T-helper 2 cell treated with Interferon-gamma antibody and Interleukin-4, amounts not matched to agents 100 ng/mL and 5 ng/mL, for 36 hours (primary cell): ENCODE measurements around the gene CCDC51. TPM values are rescaled to one million over a fixed set of nuclear protein-coding genes. Genes with fewer than 3 reads are reported as not detected.

ENCODE experiments used
- intact Hi-C: fragments of 100-400 bp; cut with micrococcal nuclease; formaldehyde crosslinking; loops from one replicate; pipeline ENCODE4 v1.15.1; 2023
- total RNA-seq: library from RNA; stranded (reverse); gene quantifications from 2 replicates; pipeline ENCODE4 v1.2.3, GENCODE V29; 2022

Gene CCDC51
- total RNA-seq, 1 donor from 2014 or later: 14.2 TPM

DNA sequence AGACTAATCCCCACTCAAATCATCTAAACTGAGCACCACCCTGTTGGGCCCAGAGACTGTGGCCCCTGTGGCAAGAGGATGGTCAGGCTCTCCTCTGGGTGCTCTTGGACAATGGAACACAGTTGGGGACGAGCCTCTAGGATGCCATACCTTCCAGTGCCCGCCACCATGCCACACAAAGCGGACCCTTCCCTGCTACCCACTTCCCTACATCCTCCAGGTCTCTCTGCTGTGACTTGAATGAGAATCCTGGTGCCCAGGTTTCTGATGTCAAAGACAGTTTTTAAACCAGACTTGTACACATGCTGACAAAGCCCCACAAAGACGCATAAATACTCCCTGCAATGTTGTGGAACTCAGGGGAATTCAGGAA is 4.7 kb downstream of the CCDC51 start:
- intact Hi-C loops: no loop called here

DNA sequence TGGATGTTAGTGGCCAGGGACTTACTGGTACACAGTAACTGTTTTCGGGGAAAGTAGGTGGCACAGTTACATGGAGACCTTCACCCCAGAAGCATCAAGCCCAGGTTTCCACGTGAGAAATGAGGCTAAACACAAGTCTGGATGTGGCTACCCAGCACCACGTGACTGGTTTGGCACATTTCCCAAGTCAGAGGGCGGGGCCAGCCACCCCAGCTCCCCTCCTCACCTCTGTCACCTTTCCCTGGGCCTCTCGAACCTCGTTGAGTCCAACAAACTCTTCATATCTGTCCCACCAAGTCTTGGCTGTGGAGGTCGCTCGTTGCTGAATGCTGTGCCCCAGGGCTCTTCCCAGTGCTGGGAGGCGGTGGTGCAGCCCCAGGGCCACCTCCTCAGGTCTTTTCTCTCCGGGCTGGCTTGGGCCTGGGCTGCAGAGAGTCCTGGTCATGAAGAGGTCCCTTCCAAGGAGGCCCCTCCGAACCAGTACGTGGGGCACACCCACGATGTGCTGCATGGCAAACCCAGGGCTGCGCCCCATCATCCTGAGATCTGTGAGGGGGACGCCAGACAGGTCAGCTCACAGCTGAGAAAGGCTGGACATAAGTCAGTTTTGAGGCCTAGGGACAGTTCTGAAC is 5.2 kb downstream of the CCDC51 start:
- intact Hi-C loops: no loop called here

DNA sequence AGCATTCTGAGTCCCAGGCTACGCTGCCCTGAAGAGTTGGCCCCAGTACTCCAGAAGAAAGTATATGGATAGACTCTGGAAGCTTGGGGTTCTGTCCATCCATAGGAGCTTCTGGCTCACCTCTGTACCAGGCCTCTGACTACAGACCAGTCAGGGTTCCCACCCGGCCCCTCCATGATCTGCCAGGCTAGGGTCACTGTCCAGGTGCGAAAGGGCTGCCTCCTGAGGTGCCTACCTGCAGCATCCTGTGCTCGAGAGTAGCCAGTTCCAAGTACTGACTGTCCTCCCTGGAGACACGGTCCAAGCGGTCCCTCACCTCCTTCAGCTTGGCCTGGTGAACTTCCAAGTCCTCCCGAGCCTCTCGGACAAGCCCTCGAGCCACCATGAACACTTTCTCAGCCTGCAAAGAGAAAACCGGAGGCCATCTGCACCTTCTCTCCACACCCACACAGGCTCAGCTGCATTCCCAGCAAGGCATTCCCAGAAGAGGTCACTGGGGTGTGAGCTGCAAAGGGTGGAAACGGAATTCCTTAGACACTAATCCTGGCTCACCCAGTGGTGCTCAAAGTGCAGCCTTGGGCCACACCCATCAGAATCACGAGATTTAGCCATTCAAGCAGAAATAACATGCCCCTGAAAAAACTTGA is 6.3 kb downstream of the CCDC51 start:
- intact Hi-C loops: no loop called here

DNA sequence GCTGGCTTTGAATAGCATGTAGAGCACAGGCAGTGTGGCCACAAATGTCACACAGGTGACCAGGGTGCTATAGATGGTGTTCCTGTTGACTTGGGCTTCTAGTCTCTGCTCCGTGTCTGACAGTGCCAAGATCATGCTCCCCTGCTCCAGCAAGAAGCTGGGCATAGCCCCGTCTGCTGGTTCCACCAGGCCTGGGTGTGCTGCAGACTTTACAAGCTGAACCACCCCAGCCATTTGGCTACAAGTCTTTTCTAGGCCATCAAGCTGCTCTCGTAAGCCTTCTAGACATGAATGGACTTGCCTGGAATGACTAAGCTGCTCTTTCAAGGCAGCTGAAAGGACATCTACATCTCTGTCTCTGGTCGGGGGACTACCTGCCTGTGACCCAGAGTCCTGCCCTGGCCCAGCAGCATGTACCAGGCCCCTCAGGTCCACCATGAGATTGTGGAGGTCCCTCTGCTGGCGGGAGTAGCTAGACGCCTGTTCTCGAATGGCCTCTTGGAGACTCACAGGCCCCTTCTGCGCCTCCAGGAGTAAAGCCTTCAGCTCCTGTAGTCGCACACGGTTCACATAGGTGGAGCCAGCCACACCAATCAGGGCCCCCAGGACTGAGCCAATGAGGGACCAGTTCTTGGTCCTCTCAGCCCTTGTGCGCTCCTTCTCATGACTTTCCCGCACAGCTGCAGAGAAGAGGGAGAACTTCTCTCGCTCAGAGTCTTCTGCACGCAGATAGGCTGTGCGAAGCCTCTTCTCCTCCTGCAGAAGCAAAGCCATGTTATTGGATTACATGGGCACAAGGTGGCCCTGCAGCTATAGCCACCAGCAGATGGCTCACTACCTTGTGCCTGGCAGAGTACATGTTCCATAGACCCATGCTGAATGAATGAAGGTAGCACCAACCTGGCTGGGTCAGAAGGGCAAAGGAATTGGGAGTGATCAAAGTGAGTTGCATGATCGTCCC is 7.2 kb downstream of the CCDC51 start:
- intact Hi-C loops: no loop called here

DNA sequence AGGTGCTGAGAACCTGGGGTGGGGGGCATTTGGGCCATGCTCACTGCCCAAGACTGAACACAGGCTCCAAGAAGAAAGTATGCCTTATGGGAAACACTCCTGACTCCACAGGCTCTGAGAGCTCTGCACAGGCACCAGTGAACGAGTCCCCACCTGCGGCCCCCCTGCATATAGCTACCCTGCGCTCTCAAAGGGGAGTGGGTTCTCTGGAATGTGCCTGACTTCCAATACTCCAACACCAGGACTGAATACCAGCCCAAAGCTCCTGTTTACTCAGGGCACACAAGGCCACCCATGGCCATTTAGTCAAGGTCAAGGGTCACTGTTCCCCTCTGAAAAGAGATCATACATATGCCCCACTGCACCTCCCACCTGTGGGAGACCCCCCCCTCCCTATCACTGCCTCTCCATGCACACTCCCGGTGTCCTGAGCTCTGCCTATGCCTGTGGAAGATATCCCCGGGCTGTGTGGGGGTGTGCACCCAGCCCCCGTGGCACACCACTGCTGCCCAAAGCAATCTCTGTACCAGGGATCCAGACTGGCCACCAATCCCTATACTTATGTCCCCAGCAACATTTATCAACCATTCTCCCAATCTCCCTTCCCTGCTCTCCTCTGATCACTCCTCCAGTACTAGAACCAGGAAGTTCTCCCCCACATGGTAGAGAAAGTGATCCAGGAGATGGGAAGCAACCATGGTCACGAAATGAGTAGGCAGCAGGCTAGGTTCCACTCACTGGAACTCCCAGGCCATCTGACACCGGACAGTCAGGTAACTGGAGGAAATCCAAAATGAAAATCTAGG is 8.5 kb downstream of the CCDC51 start:
- intact Hi-C loops: no loop called here

DNA sequence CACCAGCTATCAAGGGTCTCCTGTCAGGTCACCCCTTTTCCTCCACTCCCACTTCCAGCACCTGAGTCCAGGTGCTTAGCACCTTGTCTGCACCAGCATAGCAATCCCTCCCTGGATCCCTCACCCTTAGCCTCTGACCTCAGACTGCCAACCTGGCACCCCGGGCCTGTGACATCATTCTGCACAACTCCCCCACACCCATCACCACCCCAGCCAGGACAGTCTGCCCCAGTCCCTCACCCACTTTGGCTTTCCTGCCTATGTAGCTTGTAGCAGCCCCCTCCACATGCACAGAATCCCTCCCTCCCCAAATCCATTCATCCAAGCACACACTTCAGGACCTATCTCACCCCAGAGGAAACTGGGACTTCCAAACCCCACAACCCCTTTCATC is 9.2 kb downstream of the CCDC51 start:
- intact Hi-C loops: no loop called here

DNA sequence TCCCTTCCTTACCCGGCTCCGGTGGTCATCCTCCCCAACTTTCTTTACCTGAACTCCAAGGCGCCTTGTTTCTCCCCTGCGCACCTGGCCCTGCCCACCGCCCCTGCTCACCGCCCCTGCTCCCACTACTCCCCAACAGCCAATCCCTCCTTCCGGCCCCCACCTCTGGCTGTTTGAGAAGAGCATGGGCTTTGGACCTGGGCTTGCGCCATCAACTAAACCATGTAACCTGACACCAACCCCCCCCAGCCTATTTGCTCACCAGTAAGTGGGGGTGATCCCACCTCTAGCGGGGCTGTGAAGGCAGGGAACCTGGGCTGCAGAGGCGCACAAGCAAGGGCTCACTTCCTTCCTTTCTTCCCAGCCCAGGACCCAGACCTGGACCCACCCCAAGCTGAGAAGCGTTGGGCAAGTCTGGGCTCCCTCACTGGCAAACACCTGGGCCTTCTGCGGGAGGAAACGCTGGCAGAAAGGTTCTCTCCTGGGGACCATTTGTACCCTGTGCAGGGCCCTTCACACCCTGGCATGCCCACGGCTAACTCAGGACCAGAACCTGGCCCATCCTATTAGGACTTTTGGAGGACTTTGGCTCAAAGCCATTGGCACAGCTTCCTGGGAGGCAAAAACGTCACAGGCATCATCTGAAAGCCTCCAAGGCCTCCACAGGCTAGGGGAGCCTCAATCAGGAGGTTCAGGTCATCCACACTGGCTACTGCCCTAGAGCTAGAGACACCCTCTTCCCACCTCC is 9.8 kb downstream of the CCDC51 start, which contains the start of gene PLXNB1:
Gene PLXNB1, minus strand, starts transcription at position 127 of the 748 bp plus-strand sequence. CDS start 5,475 bp downstream, outside the sequence.
- intact Hi-C loops: no loop called here

DNA sequence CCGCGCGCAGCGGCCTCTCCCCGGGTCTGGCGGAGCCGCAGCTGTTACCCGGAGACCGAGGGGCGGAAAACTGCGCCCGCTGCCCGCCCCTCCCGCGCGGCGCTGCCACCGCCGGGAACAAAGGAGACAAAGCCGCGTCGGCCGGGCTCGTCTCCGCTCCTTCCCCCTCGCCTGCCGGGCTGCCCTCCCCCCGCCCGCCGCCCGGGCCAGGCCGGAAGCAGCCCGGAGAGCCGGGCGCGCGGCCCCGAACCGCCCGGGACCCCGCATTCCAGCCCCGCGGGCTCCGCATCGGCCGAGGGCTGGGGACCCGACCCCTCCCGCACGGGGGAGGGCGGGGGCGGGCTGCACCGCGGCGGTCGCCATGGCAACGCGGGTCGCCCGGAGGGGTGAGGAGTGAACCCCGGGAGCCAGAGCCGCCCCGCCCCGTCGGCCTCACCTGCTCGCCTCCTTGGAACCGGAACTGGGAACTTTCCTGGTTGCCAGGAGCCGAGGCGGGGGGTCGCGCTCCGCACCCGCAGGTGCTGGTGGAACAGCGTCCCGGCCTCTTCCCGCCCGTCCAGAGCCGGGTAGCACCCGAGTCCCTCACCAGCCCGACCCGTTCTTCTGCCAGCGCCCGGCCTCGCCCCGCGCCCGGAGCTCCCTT is 10.5 kb downstream of the CCDC51 start:
- intact Hi-C loops: no loop called here

DNA sequence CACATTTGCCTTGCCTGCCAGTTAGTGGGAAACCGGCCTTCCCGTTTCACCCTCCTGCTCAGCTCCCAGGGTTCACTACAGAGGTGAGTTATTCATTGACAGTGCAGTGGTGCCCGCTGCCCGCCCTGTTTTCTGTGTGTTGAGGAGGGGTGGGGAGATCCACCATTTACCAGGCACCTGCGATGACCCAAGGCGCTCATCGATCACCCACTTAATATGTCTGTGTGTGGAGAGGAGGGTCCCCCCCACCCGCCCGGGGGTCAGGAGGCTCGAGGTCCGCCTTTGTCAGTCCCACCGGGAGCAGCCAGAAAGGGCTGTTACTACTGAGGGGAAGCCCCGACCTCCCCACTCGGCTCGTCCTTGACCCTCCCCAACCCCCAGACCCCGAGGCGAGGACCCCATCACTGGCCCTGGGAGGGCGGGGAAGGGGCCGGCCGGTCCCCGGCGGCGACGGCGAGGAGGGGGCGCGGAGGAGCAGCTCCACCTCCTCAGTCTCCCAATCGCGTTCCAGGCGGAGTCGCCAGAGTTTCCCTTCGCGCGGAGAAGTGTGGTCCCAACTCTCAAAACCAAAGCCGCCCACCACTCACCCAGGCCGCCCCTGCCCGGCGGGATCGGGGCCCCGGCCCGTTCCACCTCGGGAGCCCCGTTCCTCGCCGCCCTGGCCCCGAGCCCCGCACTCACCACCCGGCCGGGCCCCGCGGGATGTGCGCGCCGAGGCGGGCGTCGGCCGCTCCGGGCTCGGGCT is 11.2 kb downstream of the CCDC51 start:
- intact Hi-C loops: no loop called here

DNA sequence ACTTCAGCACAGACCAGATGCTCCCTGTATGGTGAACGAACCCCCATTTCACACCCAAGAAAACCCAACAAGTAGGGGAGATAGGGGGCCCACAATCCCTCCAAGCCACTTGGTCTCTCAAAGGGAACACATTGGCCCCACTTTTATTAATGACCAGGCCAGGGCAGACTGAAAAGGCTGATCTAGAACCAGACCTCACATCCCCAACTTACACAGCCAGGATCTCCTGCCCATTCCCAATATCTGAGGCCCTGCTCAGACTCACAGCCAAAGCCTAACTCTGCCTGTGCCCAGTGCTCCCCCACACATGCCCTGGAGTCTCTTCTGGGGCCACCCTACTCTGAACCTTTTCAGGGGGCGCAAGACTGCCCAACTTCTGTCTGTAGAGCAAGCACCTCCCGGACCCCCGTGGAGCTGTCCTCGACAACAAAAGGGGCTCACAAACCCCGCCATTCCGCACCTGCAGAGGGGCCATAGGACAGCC is 11.8 kb downstream of the CCDC51 start:
- intact Hi-C loops: no loop called here

DNA sequence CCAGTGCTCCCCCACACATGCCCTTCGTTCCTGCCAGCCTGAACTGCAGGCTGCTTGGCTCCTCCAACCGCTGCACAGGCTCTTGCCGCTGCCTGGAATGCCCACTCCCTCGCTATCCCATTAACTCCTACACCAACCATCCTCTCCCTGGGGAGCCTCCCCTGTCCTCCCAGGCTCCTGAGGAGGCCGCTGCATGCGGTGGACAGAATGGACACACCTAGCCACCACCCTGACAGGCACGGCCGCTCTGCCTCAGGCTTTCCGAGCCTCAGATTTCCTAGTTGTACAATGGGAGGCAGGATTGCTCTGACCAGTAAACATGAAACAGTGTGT is 12.3 kb downstream of the CCDC51 start:
- intact Hi-C loops: no loop called here

DNA sequence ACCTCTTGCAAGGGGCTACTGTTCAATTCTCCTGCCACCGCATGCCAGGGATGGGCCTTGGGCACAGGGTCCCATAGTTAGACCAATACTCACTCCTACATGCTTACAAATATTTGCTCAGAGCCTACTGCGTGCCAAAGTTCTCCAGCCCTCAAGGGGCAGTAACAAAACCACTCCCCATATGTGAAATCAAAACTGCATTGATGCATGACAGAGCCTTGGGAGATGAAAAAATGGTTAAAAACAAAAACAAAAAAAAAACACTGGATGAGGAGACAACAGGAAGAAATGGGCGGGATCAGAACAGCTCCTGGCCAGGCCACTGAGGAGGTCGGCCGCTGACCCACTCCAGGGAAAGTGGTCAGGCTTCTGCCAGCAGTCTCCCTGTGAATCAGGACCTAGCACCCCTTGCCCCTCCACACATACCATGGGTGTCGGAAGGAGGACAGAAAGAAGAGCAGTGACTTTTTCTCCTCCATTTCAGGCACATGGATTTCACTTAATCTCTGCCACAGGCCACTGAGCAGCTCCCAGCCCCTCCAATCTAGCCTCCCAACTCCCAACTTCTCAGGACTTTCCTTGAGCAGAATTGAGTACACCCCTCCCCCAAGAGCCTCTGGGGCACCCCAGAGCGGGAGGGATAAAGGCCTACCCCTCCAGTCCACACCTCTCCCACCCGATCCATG is 12.8 kb downstream of the CCDC51 start:
- intact Hi-C loops: no loop called here

DNA sequence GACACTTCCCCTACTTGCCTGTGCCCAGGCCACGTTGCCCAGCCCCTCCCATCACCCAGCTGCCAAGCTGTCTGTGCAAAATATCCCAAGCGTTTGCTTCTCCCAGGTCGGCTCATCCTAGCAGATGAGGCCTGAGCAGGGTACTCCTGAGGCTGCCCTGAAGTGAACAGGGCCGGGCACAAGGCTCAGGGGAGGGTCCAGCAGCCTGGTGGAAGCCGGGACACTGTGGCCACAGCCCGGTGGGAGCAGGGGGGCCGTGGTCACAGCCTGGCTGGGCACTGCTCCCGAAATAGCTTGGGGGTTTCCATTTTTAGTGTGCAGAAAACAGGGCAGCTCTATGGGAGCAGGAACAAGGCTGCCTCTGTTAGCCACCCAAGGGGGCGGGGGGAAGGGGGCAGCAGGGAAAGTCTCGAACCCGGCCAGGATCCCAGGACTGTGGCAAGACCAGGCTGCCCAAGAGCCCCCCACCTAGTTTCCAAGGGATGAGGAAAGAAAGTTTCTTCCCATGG is 13.5 kb downstream of the CCDC51 start:
- intact Hi-C loops: no loop called here

DNA sequence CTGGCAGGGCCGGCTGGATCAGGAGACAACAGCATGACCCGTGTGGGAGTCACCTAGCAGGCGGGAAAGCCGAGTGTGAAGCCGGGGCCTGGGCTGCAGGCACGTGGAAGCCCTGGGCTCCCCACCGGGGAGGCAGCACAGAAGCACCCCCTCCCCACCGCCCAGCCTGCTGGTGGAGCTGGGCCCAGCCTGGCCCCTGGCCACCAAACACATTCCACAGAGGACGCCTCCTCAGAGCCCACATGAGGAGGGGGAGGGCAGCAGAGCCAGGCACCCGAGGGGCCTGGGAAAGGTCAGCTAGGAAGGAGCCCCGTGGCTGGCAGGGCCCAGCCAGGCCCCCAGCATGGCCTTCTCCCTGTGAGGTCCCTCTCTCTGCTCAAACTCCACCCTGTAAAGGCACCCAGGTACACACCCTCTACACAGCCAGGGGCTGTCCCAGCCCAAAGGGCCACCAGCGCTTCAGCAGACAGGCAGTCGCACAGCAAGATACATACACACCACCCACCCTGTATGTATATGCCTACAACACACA is 14.6 kb downstream of the CCDC51 start:
- intact Hi-C loops: no loop called here

DNA sequence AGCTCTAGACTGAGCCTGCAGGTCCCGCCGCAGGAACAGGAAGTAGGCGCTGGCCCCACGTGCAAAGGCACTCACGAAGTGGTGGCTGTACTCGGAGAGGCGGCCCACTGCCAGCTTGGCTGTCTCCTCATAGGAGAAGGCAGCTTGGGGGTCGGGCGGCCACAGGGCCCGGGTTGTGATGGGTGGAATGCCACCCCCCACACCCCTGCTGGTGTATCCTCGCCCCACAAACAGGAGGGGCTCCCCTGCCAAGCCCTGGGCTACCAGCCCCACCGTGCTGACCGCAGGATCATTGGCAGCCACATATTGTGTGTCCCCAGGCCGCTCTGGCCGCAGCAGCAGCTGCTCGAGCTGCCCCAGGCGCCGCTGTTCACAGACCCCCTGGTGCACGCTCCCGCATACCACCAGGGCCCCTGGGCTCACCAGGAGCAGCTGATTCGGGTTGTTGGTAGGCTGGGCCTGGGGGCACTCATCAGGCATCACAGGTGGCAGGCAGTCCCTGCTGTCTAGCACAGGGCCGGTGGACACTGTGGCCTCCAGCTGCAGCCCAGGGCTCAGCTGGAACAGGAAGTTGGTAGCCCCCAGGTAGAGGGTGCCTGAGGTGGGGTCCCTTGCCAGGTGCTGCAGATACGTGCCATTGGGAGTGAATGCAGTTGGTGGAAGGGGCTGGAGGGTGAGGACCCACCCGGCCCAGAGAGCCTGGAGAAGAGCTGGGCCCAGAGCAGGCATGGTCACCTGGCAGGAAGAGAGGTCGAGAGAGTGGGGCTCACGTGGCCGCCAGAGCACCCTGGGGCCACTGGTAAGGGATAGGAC is 15.8 kb downstream of the CCDC51 start:
- intact Hi-C loops: no loop called here

DNA sequence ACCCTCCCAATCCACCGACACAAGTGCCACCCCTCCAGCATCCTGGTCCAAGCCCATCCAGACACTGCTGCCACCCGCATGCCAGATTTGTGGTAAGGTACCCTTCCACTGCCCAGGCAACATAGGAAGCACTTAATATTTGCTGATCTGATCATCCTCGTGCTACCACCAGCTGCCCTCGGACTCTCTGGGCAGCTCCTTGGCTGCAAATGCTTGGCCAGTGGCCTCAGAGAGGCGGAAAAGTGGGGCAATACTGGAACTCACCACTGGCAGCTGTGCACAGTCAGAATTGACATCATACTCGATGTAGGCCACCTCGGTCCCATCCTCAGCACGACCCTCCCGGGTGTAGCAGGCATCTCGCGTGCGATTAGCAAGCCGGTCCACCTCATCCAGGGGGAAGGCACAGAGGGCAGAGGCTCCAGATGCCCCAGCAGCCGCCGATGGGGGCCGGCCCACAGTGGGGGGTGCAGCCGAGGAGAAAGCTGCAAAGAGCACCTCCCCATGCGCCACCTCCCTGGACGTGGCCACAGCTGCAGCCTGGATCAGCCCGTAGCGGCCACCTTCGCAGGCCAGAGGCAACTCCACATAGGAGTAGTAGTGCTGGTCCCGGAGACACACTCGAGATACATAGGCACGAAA is 16.6 kb downstream of the CCDC51 start:
- intact Hi-C loops: no loop called here

DNA sequence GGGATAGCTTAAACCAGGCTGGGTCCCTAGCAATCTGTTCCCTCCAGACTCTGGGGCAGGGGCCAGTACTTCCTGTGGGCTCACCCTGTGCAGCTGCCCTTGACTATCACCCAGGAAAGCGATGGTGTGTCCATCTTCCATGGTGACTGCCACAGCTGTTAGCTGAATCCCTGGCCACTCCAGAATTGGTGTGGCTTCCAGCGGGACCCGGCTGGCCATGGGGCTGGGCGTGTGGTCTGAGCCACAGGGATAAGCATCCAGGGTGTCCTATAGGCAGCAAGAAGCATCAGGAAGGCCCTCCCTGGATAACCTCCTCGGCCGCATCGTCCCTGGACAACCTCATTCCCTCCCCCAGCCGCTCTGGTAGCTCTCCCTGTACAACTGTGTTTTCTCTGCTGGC is 17.2 kb downstream of the CCDC51 start:
- intact Hi-C loops: no loop called here
